Nephron (organoid): ENCODE results near the gene FOXC2.

ENCODE experiments used
- H3K27ac Mint-ChIP-seq, 3 experiments: 2 replicates each; pipeline ENCODE4 v1.8.0; 2020; ENCODE audit warnings: mixed read lengths in 3 of 3, mild to moderate bottlenecking in 2 of 3, moderate library complexity in 1 of 3
- H3K27me3 Mint-ChIP-seq: 2 replicates; pipeline ENCODE4 v1.8.0; 2021; ENCODE audit warnings: low read depth, mild to moderate bottlenecking, moderate library complexity, mixed read lengths
- H3K36me3 Mint-ChIP-seq: 2 replicates; pipeline ENCODE4 v1.8.0; 2020; ENCODE audit warnings: low read depth, mixed read lengths
- H3K4me1 Mint-ChIP-seq: 2 replicates; pipeline ENCODE4 v1.8.0; 2020; ENCODE audit warnings: mixed read lengths
- H3K4me3 Mint-ChIP-seq, 3 experiments: 2 replicates each; pipeline ENCODE4 v1.8.0; 2020; ENCODE audit warnings: mild to moderate bottlenecking in 3 of 3, mixed read lengths in 3 of 3, moderate library complexity in 2 of 3
- H3K9me3 Mint-ChIP-seq: 2 replicates; pipeline ENCODE4 v1.8.0; 2020; ENCODE audit warnings: mixed read lengths
- CTCF ChIP-seq, 3 experiments: fragments of 200-600 bp; sonication (generic); IDR thresholded peaks; one replicate each; pipeline ENCODE4 v1.5.0; 2021; ENCODE audit warnings: antibody characterized with exemption in 3 of 3; ENCODE audit not compliant: unreplicated experiment in 3 of 3

Gene FOXC2

GRCh38 chr16:86541560-86541959 lies 25.1 kb upstream of the FOXC2 start:
- no peak overlapping the region for H3K4me3 Mint-ChIP-seq

GRCh38 chr16:86542756-86543750 lies 23.6 kb upstream of the FOXC2 start:
- H3K4me3 Mint-ChIP-seq, result no peak overlapping the region
- no peak for TF ChIP-seq CTCF (IDR thresholded peaks at IDR 0.05; ENCODE audit: unreplicated experiment in 3 of 3)
- H3K27ac Mint-ChIP-seq, result no peak overlapping the region
- H3K4me1 Mint-ChIP-seq, result no peaks in the 10 kb centered on the region
- peaks cover 73% of the 10 kb centered on the region for H3K27me3 Mint-ChIP-seq
- H3K36me3 Mint-ChIP-seq, result peaks cover 29% of the 10 kb centered on the region
- no peaks in the 10 kb centered on the region for H3K9me3 Mint-ChIP-seq

More at GRCh38 chr16:86541560-86541959, 25.1 kb upstream of the FOXC2 start:
- Mint-ChIP-seq H3K4me1 (no peaks in the 10 kb centered on the region), H3K27me3 (peaks cover 78% of the 10 kb centered on the region), H3K36me3 (peaks cover 31% of the 10 kb centered on the region), H3K9me3 (no peaks in the 10 kb centered on the region), H3K27ac (no peak overlapping the region)
- TF ChIP-seq CTCF (IDR thresholded peaks at IDR 0.05; ENCODE audit: unreplicated experiment in 3 of 3), result no peak

GRCh38 chr16:86545481-86545880 lies 21.1 kb upstream of the FOXC2 start:
- peaks cover 24% of the 10 kb centered on the region for H3K36me3 Mint-ChIP-seq
- H3K27me3 Mint-ChIP-seq, result peaks cover 63% of the 10 kb centered on the region
- TF ChIP-seq CTCF (IDR thresholded peaks at IDR 0.05; ENCODE audit: unreplicated experiment in 3 of 3), result no peak
- H3K9me3 Mint-ChIP-seq, result no peaks in the 10 kb centered on the region
- no peak overlapping the region for H3K27ac Mint-ChIP-seq
- H3K4me3 Mint-ChIP-seq, result no peak overlapping the region
- no peaks in the 10 kb centered on the region for H3K4me1 Mint-ChIP-seq

- H3K27me3 Mint-ChIP-seq, result peaks cover 61% of the 10 kb centered on the region
- peaks cover 24% of the 10 kb centered on the region for H3K36me3 Mint-ChIP-seq
- TF ChIP-seq CTCF (IDR thresholded peaks at IDR 0.05; ENCODE audit: unreplicated experiment in 3 of 3), result no peak
- no peaks in the 10 kb centered on the region for H3K4me1 Mint-ChIP-seq
- no peak overlapping the region for H3K27ac Mint-ChIP-seq
- no peaks in the 10 kb centered on the region for H3K9me3 Mint-ChIP-seq
- no peak overlapping the region for H3K4me3 Mint-ChIP-seq
Measured at GRCh38 chr16:86545954-86546637, 20.5 kb upstream of the FOXC2 start.

GRCh38 chr16:86546638-86547013 lies 20.0 kb upstream of the FOXC2 start:
- Mint-ChIP-seq H3K27me3 (peaks cover 63% of the 10 kb centered on the region), H3K4me1 (no peaks in the 10 kb centered on the region), H3K4me3 (no peak overlapping the region), H3K36me3 (peaks cover 24% of the 10 kb centered on the region), H3K9me3 (no peaks in the 10 kb centered on the region), H3K27ac (no peak overlapping the region)
- TF ChIP-seq CTCF (IDR thresholded peaks at IDR 0.05; ENCODE audit: unreplicated experiment in 3 of 3), result no peak
